Gastroesophageal sphincter (tissue), 4 donors: ENCODE results near the gene ZNF829. TPM values are rescaled to one million over a fixed set of nuclear protein-coding genes. Genes with fewer than 3 reads are reported as not detected.
A peak's percentile ranks its signal among the peaks of the same experiment; 100 is the strongest.

Experiments
- ATAC-seq: fragments of 150-250 bp; one replicate; pipeline ENCODE4 v1.9.1; 2016; ENCODE audit warnings: mild to moderate bottlenecking, moderate library complexity
- H3K27ac ChIP-seq, 4 donors: fragments of 200-600 bp; sonication (generic) in 3 of 4; 1 replicate in 3 of 4; 2 replicates in 1 of 4; pipeline ENCODE4 v1.5.1; 2016 to 2019
- H3K27me3 ChIP-seq: fragments of 200-600 bp; sonication (generic); one replicate; pipeline ENCODE4 v1.5.1; 2019
- H3K36me3 ChIP-seq, 2 donors: fragments of 200-600 bp; sonication (generic); one replicate each; pipeline ENCODE4 v1.5.1; 2019; ENCODE audit warnings: control low read depth in 1 of 2
- H3K4me1 ChIP-seq, 3 donors: fragments of 200-600 bp; sonication (generic); 1 replicate in 2 of 3; 2 replicates in 1 of 3; pipeline ENCODE4 v1.5.1; 2016 to 2019; ENCODE audit warnings: control low read depth in 2 of 3
- H3K4me3 ChIP-seq, 2 donors: fragments of 200-600 bp; sonication (generic); one replicate each; pipeline ENCODE4 v1.5.1; 2019; ENCODE audit warnings: mild to moderate bottlenecking in 1 of 2, moderate library complexity in 1 of 2
- H3K9me3 ChIP-seq, 3 donors: fragments of 200-600 bp; sonication (generic); one replicate each; pipeline ENCODE4 v1.5.1; 2017 to 2019; ENCODE audit warnings: control low read depth in 2 of 3
- CTCF ChIP-seq, 4 experiments: fragments of 200-600 bp in 2 of 4; fragments of 450-650 bp in 2 of 4; sonication (generic) in 1 of 4; IDR thresholded peaks; one replicate each; pipeline ENCODE4 v1.5.1; 2017 to 2019; ENCODE audit warnings: antibody characterized with exemption in 4 of 4, mild to moderate bottlenecking in 2 of 4, moderate library complexity in 2 of 4
- EP300 ChIP-seq: sonication (generic); formaldehyde crosslinking; IDR thresholded peaks from one replicate; pipeline ENCODE4 v1.6.1; 2017; ENCODE audit warnings: antibody characterized with exemption, mild to moderate bottlenecking
- POLR2A ChIP-seq, 2 donors: fragments of 450-650 bp; IDR thresholded peaks; one replicate each; pipeline ENCODE4 v1.6.1; 2017; ENCODE audit warnings: antibody characterized with exemption in 2 of 2, mild to moderate bottlenecking in 2 of 2, moderate library complexity in 1 of 2
- POLR2AphosphoS5 ChIP-seq: sonication (generic); formaldehyde crosslinking; IDR thresholded peaks from one replicate; pipeline ENCODE4 v1.6.1; 2017; ENCODE audit warnings: antibody characterized with exemption
- WGBS, 2 donors: methylation state at CpG; one replicate each; pipeline ENCODE4 v1.1.5; 2018; ENCODE audit warnings: low coverage in 1 of 2; 5-methylcytosine and 5-hydroxymethylcytosine counted together
- total RNA-seq, 4 donors: library from RNA; depleted of rRNA; stranded (reverse); fragments of >200 nt; gene quantifications; one replicate each; pipeline ENCODE4 v1.1.0, GENCODE V29; 2016

Gene ZNF829
- total RNA-seq, 4 donors from 2014 or later, result 2.3 to 6.9 (median 4.1) TPM

GRCh38 chr19:36851898-36852297 is 64.2 kb downstream of the ZNF829 start:
- peaks cover 0 to 35% (median 12%) of the 10 kb centered on the region in 3 donors for H3K4me1 ChIP-seq
- H3K9me3 ChIP-seq, result peaks cover 0 to 24% (median 0%) of the 10 kb centered on the region in 3 donors
- H3K27ac ChIP-seq, result no peak overlapping the region
- WGBS, 2 donors, result 100% methylated on average over 1 of the region's 3 CpGs; no CpG with 5 or more reads in 1 of the 2 donors
- peak overlapping the region in 1 of 2 donors; percentile 81 for H3K4me3 ChIP-seq
- peaks cover 0 to 49% of the 10 kb centered on the region in 2 donors for H3K36me3 ChIP-seq
- TF ChIP-seq EP300 (no peak), CTCF (IDR thresholded peaks at IDR 0.05) (no peak), POLR2A (IDR thresholded peaks at IDR 0.05) (no peak), POLR2AphosphoS5 (no peak)
- ATAC-seq, result no peak
- no peaks in the 10 kb centered on the region for H3K27me3 ChIP-seq

GRCh38 chr19:36850559-36851442 is 65.3 kb downstream of the ZNF829 start, which contains the start of gene ZNF345:
TSS of gene ZNF345 (plus strand) at chr19:36850876. CDS start at chr19:36876831, 25,955 bp downstream.
- H3K27me3 ChIP-seq, result no peaks in the 10 kb centered on the region
- H3K27ac ChIP-seq, result peak within 1 kb of the TSS; percentile 80 to 92 (median 91)
- ATAC-seq, result peak; percentile 96
- peaks cover 0 to 49% of the 10 kb centered on the region in 2 donors for H3K36me3 ChIP-seq
- peak within 1 kb of the TSS; percentile 81 to 91 for H3K4me3 ChIP-seq
- TF ChIP-seq EP300 (no peak), CTCF (IDR thresholded peaks at IDR 0.05) (no peak), POLR2A (IDR thresholded peaks at IDR 0.05) (peak in 1 of 2 donors; percentile 9), POLR2AphosphoS5 (peak; percentile 53)
- 0% methylated on average over 15 to 22 of the region's 43 CpGs for WGBS, 2 donors
- H3K9me3 ChIP-seq, result peaks cover 0 to 15% (median 0%) of the 10 kb centered on the region in 3 donors
- peaks cover 0 to 35% (median 12%) of the 10 kb centered on the region in 3 donors for H3K4me1 ChIP-seq

- Histone ChIP-seq H3K27ac (peak overlapping the region; percentile 80 to 92 (median 91)), H3K27me3 (no peaks in the 10 kb centered on the region), H3K36me3 (peaks cover 0 to 49% of the 10 kb centered on the region in 2 donors), H3K9me3 (peaks cover 0 to 13% (median 0%) of the 10 kb centered on the region in 3 donors), H3K4me3 (peak overlapping the region; percentile 81 to 91), H3K4me1 (peaks cover 0 to 35% (median 12%) of the 10 kb centered on the region in 3 donors)
- TF ChIP-seq POLR2A (IDR thresholded peaks at IDR 0.05), result peak in 1 of 2 donors; percentile 49
- no peak for TF ChIP-seq EP300
- peak; percentile 68 for TF ChIP-seq POLR2AphosphoS5
- TF ChIP-seq CTCF (IDR thresholded peaks at IDR 0.05), result no peak
- WGBS, 2 donors, result 0 to 1% methylated on average over 13 to 15 of the region's 36 CpGs
- peak; percentile 97 for ATAC-seq
Observed at GRCh38 chr19:36849701-36850558, 66.2 kb downstream of the ZNF829 start.

GRCh38 chr19:36847968-36848367 is 68.1 kb downstream of the ZNF829 start:
- Histone ChIP-seq H3K4me3 (no peak overlapping the region), H3K27ac (no peak overlapping the region), H3K4me1 (peaks cover 0 to 35% (median 12%) of the 10 kb centered on the region in 3 donors), H3K27me3 (no peaks in the 10 kb centered on the region), H3K36me3 (peaks cover 0 to 41% of the 10 kb centered on the region in 2 donors), H3K9me3 (no peaks in the 10 kb centered on the region)
- TF ChIP-seq EP300, result no peak
- TF ChIP-seq POLR2A (IDR thresholded peaks at IDR 0.05), result no peak
- TF ChIP-seq POLR2AphosphoS5, result no peak
- no peak for TF ChIP-seq CTCF (IDR thresholded peaks at IDR 0.05)
- WGBS, 2 donors, result 78 to 100% methylated on average over 1 of the region's 1 CpG
- no peak for ATAC-seq
